HG03520 (cell line): Measurements from ENCODE around the gene TNNI3K.

Source experiments
- ATAC-seq: cut with Tn5 transposase; IDR thresholded peaks from one replicate; pipeline ENCODE4 v1.9.1; 2021; ENCODE audit warnings: mild to moderate bottlenecking, moderate library complexity; ENCODE audit not compliant: unreplicated experiment

TNNI3K gene

GRCh38 chr1:74431531-74431930 lies 196.3 kb downstream of the TNNI3K start:
- no peak for ATAC-seq

GRCh38 chr1:74432325-74432724 lies 197.1 kb downstream of the TNNI3K start:
- no peak for ATAC-seq

- ATAC-seq = no peak
Measured at GRCh38 chr1:74434321-74434720, 199.1 kb downstream of the TNNI3K start.

- no peak for ATAC-seq
Measured at GRCh38 chr1:74436078-74436477, 200.9 kb downstream of the TNNI3K start.

- no peak for ATAC-seq
Measured at GRCh38 chr1:74437035-74437434, 201.8 kb downstream of the TNNI3K start.

- no peak for ATAC-seq
Measured at GRCh38 chr1:74452035-74452434, 216.8 kb downstream of the TNNI3K start.

- ATAC-seq = no peak
Measured at GRCh38 chr1:74453277-74453676, 218.1 kb downstream of the TNNI3K start.

- ATAC-seq = no peak
Measured at GRCh38 chr1:74455390-74455789, 220.2 kb downstream of the TNNI3K start.

- no peak for ATAC-seq
Measured at GRCh38 chr1:74457253-74457652, 222.1 kb downstream of the TNNI3K start.

- peak; percentile 88 for ATAC-seq
Measured at GRCh38 chr1:74463333-74463988, 228.3 kb downstream of the TNNI3K start.

GRCh38 chr1:74464037-74464436 lies 228.8 kb downstream of the TNNI3K start:
- no peak for ATAC-seq

- ATAC-seq = no peak
Measured at GRCh38 chr1:74465193-74465681, 230.1 kb downstream of the TNNI3K start.

GRCh38 chr1:74467786-74468377 lies 232.7 kb downstream of the TNNI3K start:
- ATAC-seq = no peak

GRCh38 chr1:74468982-74469603 lies 233.9 kb downstream of the TNNI3K start:
- ATAC-seq = peak; percentile 58

GRCh38 chr1:74470251-74470650 lies 235.1 kb downstream of the TNNI3K start:
- ATAC-seq = no peak

- no peak for ATAC-seq
Measured at GRCh38 chr1:74470936-74471335, 235.7 kb downstream of the TNNI3K start.

GRCh38 chr1:74471470-74471869 lies 236.3 kb downstream of the TNNI3K start:
- ATAC-seq = no peak

- ATAC-seq = no peak
Measured at GRCh38 chr1:74474585-74474984, 239.4 kb downstream of the TNNI3K start.

GRCh38 chr1:74478979-74479378 lies 243.8 kb downstream of the TNNI3K start:
- no peak for ATAC-seq

GRCh38 chr1:74480068-74480467 lies 244.9 kb downstream of the TNNI3K start:
- ATAC-seq = no peak

GRCh38 chr1:74481607-74482006 lies 246.4 kb downstream of the TNNI3K start:
- no peak for ATAC-seq

GRCh38 chr1:74485622-74486021 lies 250.4 kb downstream of the TNNI3K start:
- ATAC-seq = no peak
